Stimulated activated CD4-positive, alpha-beta T cell treated with anti-CD3 and anti-CD28 coated beads, Interleukin-4, amount 100 ng/mL, for 48 hours (primary cell): Measurements from ENCODE around the gene PHAF1.
"Not testable (repeated sequence)": the region's sequence is repeated elsewhere in the genome, so short reads cannot be mapped to it uniquely, and the experiment has no call there.

ENCODE experiments used
- DNase-seq, 2 donors: peaks; one replicate each; pipeline ENCODE4 v3.0.0-alpha.2; 2020; ENCODE audit warnings: low read depth in 2 of 2

The PHAF1 gene

GRCh38 chr16:67105246-67105645, 4.5 kb upstream of the PHAF1 start:
- no peak for DNase-seq

GRCh38 chr16:67105881-67106280, 3.9 kb upstream of the PHAF1 start:
- DNase-seq, result no peak

- no peak for DNase-seq
Observed at GRCh38 chr16:67108489-67108888, 1.3 kb upstream of the PHAF1 start.

- no peak for DNase-seq
Observed at GRCh38 chr16:67108931-67109406, 772 bp upstream of the PHAF1 start.

GRCh38 chr16:67111951-67112444, 2.3 kb downstream of the PHAF1 start:
- no peak for DNase-seq

- DNase-seq, result no peak
Observed at GRCh38 chr16:67112591-67113399, 3.1 kb downstream of the PHAF1 start.

- no peak for DNase-seq
Observed at GRCh38 chr16:67114793-67115192, 5.1 kb downstream of the PHAF1 start.

GRCh38 chr16:67115639-67116038, 5.9 kb downstream of the PHAF1 start:
- no peak for DNase-seq

- no peak for DNase-seq
Observed at GRCh38 chr16:67116388-67117311, 6.9 kb downstream of the PHAF1 start.

GRCh38 chr16:67117716-67118115, 8.0 kb downstream of the PHAF1 start:
- no peak for DNase-seq

GRCh38 chr16:67120025-67120424, 10.3 kb downstream of the PHAF1 start:
- DNase-seq, result no peak

GRCh38 chr16:67122799-67123198, 13.1 kb downstream of the PHAF1 start:
- DNase-seq, result not testable (repeated sequence)

GRCh38 chr16:67128417-67128816, 18.7 kb downstream of the PHAF1 start:
- no peak for DNase-seq

GRCh38 chr16:67128887-67129286, 19.1 kb downstream of the PHAF1 start:
- no peak for DNase-seq

GRCh38 chr16:67129422-67129821, 19.7 kb downstream of the PHAF1 start:
- DNase-seq, result no peak

GRCh38 chr16:67137605-67138004, 27.9 kb downstream of the PHAF1 start:
- DNase-seq, result no peak

GRCh38 chr16:67141391-67141790, 31.6 kb downstream of the PHAF1 start:
- no peak for DNase-seq

- DNase-seq, result no peak
Observed at GRCh38 chr16:67142342-67142741, 32.6 kb downstream of the PHAF1 start.

- DNase-seq, result no peak
Observed at GRCh38 chr16:67144943-67145342, 35.2 kb downstream of the PHAF1 start.

- no peak for DNase-seq
Observed at GRCh38 chr16:67145746-67146145, 36.0 kb downstream of the PHAF1 start.

- no peak for DNase-seq
Observed at GRCh38 chr16:67146523-67147357, 37.0 kb downstream of the PHAF1 start.
